Mesothelial cell of epicardium (in vitro differentiated cells): ENCODE results near the gene HMGCS1. TPM values are rescaled to one million over a fixed set of nuclear protein-coding genes. Genes with fewer than 3 reads are reported as not detected.
"Not testable (repeated sequence)": the region's sequence is repeated elsewhere in the genome, so short reads cannot be mapped to it uniquely, and the experiment has no call there.

ENCODE experiments used
- DNase-seq, 2 experiments: peaks; one replicate each; pipeline ENCODE4 v3.0.0; 2021; ENCODE audit warnings: low spot score in 2 of 2; ENCODE audit not compliant: unreplicated experiment in 2 of 2
- H3K27ac Mint-ChIP-seq: 2 replicates; pipeline ENCODE4 v1.8.0; 2021; ENCODE audit warnings: mixed read lengths
- H3K27me3 Mint-ChIP-seq: 2 replicates; pipeline ENCODE4 v1.8.0; 2021; ENCODE audit warnings: low read depth, mixed read lengths
- H3K36me3 Mint-ChIP-seq: 2 replicates; pipeline ENCODE4 v1.8.0; 2021; ENCODE audit warnings: mixed read lengths
- H3K4me1 Mint-ChIP-seq: 2 replicates; pipeline ENCODE4 v1.8.0; 2021; ENCODE audit warnings: mixed read lengths
- H3K4me3 Mint-ChIP-seq: 2 replicates; pipeline ENCODE4 v1.8.0; 2021; ENCODE audit warnings: mild to moderate bottlenecking, moderate library complexity, mixed read lengths
- H3K9me3 Mint-ChIP-seq: 2 replicates; pipeline ENCODE4 v1.8.0; 2021; ENCODE audit warnings: mixed read lengths
- CTCF ChIP-seq: fragments of 200-600 bp; sonication (generic); IDR thresholded peaks from one replicate; pipeline ENCODE4 v1.5.0; 2021; ENCODE audit warnings: antibody characterized with exemption; ENCODE audit not compliant: unreplicated experiment
- total RNA-seq: library from RNA; stranded (reverse); gene quantifications from 3 replicates; pipeline ENCODE4 v1.2.1, GENCODE V29; 2021

Gene HMGCS1
- total RNA-seq, 1 donor from 2014 or later = 129 TPM

- Mint-ChIP-seq H3K4me3 (no peak overlapping the region), H3K27me3 (no peaks in the 10 kb centered on the region), H3K4me1 (no peaks in the 10 kb centered on the region), H3K36me3 (no peaks in the 10 kb centered on the region), H3K27ac (no peak overlapping the region), H3K9me3 (peaks cover 8% of the 10 kb centered on the region)
- DNase-seq = no peak
- no peak for TF ChIP-seq CTCF
Observed at GRCh38 chr5:43348207-43348606, 35.0 kb upstream of the HMGCS1 start.

GRCh38 chr5:43338862-43339261 lies 25.6 kb upstream of the HMGCS1 start:
- H3K4me1 Mint-ChIP-seq = no peaks in the 10 kb centered on the region
- peaks cover 3% of the 10 kb centered on the region for H3K36me3 Mint-ChIP-seq
- DNase-seq = no peak
- TF ChIP-seq CTCF = no peak
- no peaks in the 10 kb centered on the region for H3K27me3 Mint-ChIP-seq
- H3K9me3 Mint-ChIP-seq = peaks cover 34% of the 10 kb centered on the region
- H3K27ac Mint-ChIP-seq = no peak overlapping the region
- no peak overlapping the region for H3K4me3 Mint-ChIP-seq

- Mint-ChIP-seq H3K36me3 (peaks cover 3% of the 10 kb centered on the region), H3K27ac (no peak overlapping the region), H3K27me3 (no peaks in the 10 kb centered on the region), H3K4me3 (no peak overlapping the region), H3K4me1 (no peaks in the 10 kb centered on the region), H3K9me3 (peaks cover 48% of the 10 kb centered on the region)
- no peak for DNase-seq
- TF ChIP-seq CTCF = no peak
Observed at GRCh38 chr5:43336159-43336558, 22.9 kb upstream of the HMGCS1 start.

- Mint-ChIP-seq H3K27ac (no peak overlapping the region), H3K27me3 (no peaks in the 10 kb centered on the region), H3K9me3 (peaks cover 48% of the 10 kb centered on the region), H3K4me3 (no peak overlapping the region), H3K4me1 (no peaks in the 10 kb centered on the region), H3K36me3 (peaks cover 3% of the 10 kb centered on the region)
- TF ChIP-seq CTCF = no peak
- DNase-seq = no peak
Observed at GRCh38 chr5:43335681-43336080, 22.5 kb upstream of the HMGCS1 start.

- no peaks in the 10 kb centered on the region for H3K27me3 Mint-ChIP-seq
- no peak overlapping the region for H3K4me3 Mint-ChIP-seq
- no peak for TF ChIP-seq CTCF
- peaks cover 3% of the 10 kb centered on the region for H3K36me3 Mint-ChIP-seq
- H3K9me3 Mint-ChIP-seq = peaks cover 46% of the 10 kb centered on the region
- H3K27ac Mint-ChIP-seq = no peak overlapping the region
- no peak for DNase-seq
- no peaks in the 10 kb centered on the region for H3K4me1 Mint-ChIP-seq
Observed at GRCh38 chr5:43332401-43332800, 19.2 kb upstream of the HMGCS1 start.

GRCh38 chr5:43325624-43326023 lies 12.4 kb upstream of the HMGCS1 start:
- H3K9me3 Mint-ChIP-seq = peaks cover 28% of the 10 kb centered on the region
- not testable (repeated sequence) for H3K4me3 Mint-ChIP-seq, H3K36me3 Mint-ChIP-seq

GRCh38 chr5:43323488-43323887 lies 10.3 kb upstream of the HMGCS1 start:
- H3K9me3 Mint-ChIP-seq = peaks cover 28% of the 10 kb centered on the region
- H3K36me3 Mint-ChIP-seq, DNase-seq, H3K27me3 Mint-ChIP-seq, H3K4me3 Mint-ChIP-seq, H3K4me1 Mint-ChIP-seq, H3K27ac Mint-ChIP-seq: not testable (repeated sequence)

More at GRCh38 chr5:43325624-43326023, 12.4 kb upstream of the HMGCS1 start:
- not testable (repeated sequence) for H3K27me3 Mint-ChIP-seq, H3K4me1 Mint-ChIP-seq, H3K27ac Mint-ChIP-seq, DNase-seq
